Activated CD8-positive, alpha-beta memory T cell treated with anti-CD3 and anti-CD28 coated beads, Interleukin-2, amount 50 U/mL, for 4 hours (primary cell): ENCODE measurements around the gene KRT86.

Experiments
- DNase-seq: peaks from one replicate; pipeline ENCODE4 v3.0.0-alpha.2; 2020

The KRT86 gene

GRCh38 chr12:52318241-52318990, 44.0 kb downstream of the KRT86 start:
- no peak for DNase-seq

- DNase-seq: no peak
Measured at GRCh38 chr12:52319097-52319496, 44.7 kb downstream of the KRT86 start.

- no peak for DNase-seq
Measured at GRCh38 chr12:52320784-52321400, 46.4 kb downstream of the KRT86 start, which contains the start of gene KRT83. Gene KRT83, minus strand, starts transcription at chr12:52321398. Its CDS starts 63 bp downstream, at chr12:52321335.

- DNase-seq: no peak
Measured at GRCh38 chr12:52321418-52321817, 47.0 kb downstream of the KRT86 start.

GRCh38 chr12:52322069-52322468, 47.6 kb downstream of the KRT86 start:
- no peak for DNase-seq

GRCh38 chr12:52323001-52323400, 48.6 kb downstream of the KRT86 start:
- DNase-seq: no peak

GRCh38 chr12:52323416-52324152, 49.1 kb downstream of the KRT86 start:
- no peak for DNase-seq

- DNase-seq: no peak
Measured at GRCh38 chr12:52324153-52324444, 49.7 kb downstream of the KRT86 start.

GRCh38 chr12:52327052-52327829, 52.8 kb downstream of the KRT86 start:
- peak; percentile 78 for DNase-seq

- no peak for DNase-seq
Measured at GRCh38 chr12:52327830-52328500, 53.5 kb downstream of the KRT86 start.

GRCh38 chr12:52331039-52331438, 56.6 kb downstream of the KRT86 start:
- no peak for DNase-seq

GRCh38 chr12:52331833-52332232, 57.4 kb downstream of the KRT86 start:
- DNase-seq: no peak

- no peak for DNase-seq
Measured at GRCh38 chr12:52332381-52332780, 57.9 kb downstream of the KRT86 start.

GRCh38 chr12:52333321-52333720, 58.9 kb downstream of the KRT86 start:
- DNase-seq: no peak

GRCh38 chr12:52334185-52334584, 59.7 kb downstream of the KRT86 start:
- no peak for DNase-seq

GRCh38 chr12:52335598-52336262, 61.3 kb downstream of the KRT86 start:
- DNase-seq: no peak

GRCh38 chr12:52336641-52337040, 62.2 kb downstream of the KRT86 start:
- DNase-seq: no peak

GRCh38 chr12:52337054-52337453, 62.6 kb downstream of the KRT86 start:
- DNase-seq: no peak

- DNase-seq: no peak
Measured at GRCh38 chr12:52338241-52338960, 64.0 kb downstream of the KRT86 start.

- no peak for DNase-seq
Measured at GRCh38 chr12:52341066-52341580, 66.7 kb downstream of the KRT86 start.
